HG03575 (cell line): ENCODE data around the gene DPPA2.

ENCODE experiments used
- ATAC-seq: cut with Tn5 transposase; IDR thresholded peaks from one replicate; pipeline ENCODE4 v1.9.1; 2021; ENCODE audit not compliant: unreplicated experiment, insufficient number of reproducible peaks, low FRiP score; ENCODE audit errors: extremely low read depth

DPPA2 gene

DNA sequence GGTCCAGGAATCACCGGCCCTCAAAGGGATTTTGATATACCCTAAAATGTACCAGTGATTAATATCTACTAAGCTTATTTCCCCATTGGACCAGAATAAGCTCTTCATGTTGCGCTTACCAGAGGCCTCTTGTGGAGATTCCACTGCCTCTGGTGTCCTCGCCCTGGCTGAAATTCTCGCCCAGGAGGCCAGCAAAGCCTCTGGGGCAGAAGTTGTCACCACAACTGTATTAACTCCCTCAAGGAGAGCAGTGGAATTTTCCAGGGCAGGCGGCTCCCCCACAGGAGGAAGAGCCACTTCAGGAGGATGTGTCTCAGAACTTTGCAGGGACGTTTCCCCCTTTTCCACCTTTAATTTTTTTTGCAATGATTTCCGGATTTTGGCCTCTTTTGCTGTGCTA is 14.1 kb upstream of the DPPA2 start:
- ATAC-seq: no peak

DNA sequence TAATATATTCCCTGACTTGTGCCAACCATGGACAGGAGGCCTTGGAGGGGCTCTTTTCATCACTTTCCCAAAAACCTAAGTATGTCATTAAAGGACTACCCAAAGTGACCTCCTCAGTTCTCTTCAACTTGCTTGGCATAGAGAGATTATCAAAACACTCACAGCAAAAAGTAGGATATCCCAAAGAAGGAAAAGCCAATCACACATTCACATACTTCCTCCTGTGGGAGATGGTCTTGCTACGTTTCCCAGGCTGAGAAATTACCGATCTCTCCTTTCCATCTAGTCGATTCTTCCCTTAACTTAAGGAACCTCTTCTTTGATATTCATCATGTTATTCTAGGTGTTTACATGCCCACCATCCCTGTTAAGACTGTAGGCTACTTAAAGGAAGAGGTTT is 11.9 kb upstream of the DPPA2 start:
- no peak for ATAC-seq

DNA sequence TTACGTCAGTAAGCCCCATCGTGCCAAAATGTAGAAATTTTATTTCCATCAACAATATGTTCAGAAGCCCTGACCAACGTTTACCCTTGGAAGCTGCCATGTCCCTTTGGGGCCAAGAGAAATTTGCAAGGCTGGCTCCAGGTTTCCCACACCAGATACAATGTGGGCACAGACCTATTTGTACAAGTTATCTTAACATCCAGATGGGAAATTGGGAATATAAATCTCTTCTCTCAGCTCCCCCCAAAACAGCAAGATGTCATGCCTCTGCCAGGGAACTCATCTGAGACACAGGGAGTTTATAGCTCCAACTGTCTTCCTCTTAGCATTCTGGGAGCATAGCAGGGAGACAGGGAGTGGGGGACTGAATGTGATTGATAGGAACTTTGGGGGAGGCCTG is 9.3 kb upstream of the DPPA2 start:
- no peak for ATAC-seq

DNA sequence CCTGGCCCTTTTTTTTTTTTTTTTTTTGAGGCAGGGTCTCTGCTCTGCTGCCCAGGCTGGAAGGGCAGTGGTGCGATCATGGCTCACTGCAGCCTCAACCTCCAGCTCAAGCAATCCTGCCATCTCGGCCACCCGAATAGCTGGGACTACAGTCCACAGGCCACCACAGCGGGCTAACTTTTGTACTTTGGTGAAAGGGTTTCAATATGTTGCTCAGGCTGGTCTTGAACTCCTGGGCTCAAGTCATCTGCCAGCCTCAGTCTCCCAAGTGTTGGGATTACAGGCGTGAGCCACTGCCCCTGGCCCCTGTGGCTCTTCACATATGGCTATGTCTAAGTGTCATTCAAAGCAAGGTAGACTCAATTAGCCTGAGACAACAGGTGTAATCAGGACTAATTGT is 8.8 kb upstream of the DPPA2 start:
- no peak for ATAC-seq

DNA sequence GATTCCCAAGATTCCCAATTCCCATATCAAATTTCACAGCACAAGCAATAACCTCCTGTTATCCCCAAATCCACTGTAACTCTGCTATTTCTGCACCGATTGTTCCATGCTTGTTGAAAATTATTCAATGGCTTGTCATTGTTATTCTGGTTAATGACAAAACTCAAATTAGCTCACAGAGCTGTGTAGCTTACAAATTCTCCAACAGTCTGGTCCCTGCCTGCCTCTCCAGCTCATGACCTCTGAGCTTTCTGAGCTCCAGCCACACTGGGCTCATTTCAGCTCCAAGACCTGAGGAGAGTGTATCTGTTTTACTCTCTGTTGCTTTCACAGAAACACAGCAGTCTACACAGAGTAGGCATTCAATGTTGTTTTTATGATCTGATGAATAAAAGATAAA is 3.3 kb downstream of the DPPA2 start:
- no peak for ATAC-seq

DNA sequence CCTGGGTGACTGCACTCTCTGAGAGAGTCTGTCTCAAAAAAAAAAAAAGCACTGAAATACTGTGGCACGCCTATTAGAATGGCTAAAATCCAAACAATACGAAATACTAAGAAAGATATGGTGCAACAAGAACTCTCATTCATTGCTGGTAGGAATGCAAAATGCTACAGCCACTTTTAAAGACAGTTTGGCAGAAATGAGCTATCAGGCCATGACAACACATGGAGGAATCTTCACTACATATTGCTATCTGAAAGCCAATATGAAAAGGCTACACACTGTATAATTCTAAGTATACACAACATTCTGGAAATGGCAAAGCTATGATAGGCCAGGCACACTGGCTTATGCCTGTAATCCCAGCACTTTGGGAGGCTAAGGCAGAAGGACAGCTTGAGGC is 18.8 kb downstream of the DPPA2 start:
- no peak for ATAC-seq

DNA sequence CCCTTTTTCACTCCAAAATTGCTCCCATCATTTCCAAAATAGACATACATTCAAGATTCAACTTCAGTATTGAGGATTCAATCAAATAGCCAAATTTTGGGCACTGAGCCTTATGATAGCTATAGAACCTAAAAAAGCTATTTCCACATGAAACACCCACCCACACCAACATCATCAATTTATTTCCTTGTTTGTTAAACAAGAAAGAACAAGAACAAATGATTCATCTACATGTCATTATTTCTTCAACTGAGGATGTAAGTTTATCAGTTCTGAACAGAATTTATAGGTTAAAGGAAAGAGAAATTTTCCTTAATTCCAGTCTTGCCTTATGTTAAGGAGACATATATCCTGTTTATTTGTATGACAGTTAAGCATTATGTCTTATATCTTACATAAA is 32.2 kb downstream of the DPPA2 start:
- ATAC-seq: no peak

DNA sequence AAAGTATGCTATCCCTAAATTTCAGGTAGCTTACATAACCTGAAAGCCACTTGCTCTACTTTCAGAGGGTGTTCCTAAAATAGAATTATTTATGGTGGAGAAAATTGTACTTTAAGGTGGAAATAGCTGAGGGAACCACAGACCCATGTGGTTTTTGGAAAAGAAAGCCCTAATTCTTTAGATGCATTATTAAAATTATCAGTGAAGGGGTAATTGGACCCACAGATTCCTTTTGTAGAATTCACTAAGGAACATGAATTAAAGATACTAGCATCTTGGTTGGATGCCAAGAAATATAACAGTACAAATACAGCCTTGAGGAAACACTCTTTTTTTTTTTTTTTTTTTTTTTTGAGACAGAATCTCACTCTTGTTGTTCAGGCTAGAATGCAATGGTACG is 37.8 kb downstream of the DPPA2 start:
- ATAC-seq: no peak

DNA sequence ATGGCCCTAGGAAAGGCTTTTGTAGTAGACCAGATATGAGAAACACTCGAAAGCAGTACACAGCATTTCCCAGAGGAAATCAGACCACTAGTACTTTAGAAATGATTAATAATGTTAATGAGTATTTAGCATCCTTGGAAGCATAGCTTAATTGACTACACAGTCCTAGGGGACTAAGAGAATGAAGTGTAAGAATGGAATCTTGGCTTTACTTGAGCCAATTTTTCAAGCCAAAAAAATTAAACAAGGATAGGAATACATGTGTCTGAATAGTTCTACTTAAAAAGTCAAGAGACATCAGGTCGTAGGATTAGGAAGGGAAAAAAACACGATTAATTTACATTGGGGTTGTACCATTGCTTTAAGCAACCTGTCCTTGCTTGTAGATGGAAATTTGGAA is 38.2 kb downstream of the DPPA2 start:
- ATAC-seq: no peak

DNA sequence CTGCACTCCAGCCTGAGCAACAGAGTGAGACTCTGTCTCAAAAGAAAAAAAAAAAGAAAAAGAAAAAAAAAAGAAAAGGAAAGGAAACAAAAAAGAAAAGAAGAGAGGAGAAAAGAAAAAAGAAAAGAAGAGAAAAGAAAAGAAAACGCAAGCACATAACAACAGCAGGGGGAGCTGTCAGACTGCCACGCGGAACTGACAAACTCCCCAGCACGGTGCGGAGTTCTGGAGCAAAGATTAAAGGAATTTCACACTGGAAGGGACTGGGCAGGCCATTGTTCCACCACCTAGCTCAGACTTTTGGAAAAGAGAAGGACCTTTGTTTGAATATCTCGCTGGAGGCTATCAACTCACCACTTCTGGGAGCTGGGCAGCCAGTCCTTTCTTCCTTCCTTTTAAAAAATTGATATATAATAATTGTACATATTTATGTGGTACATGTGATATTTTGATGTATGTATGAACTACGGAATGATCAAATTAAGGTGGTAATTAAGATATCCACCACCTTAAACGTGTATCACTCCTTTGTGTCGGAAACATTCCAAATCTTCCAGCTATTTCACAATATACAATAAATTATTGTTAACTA is 40.5 kb downstream of the DPPA2 start:
- ATAC-seq: no peak

DNA sequence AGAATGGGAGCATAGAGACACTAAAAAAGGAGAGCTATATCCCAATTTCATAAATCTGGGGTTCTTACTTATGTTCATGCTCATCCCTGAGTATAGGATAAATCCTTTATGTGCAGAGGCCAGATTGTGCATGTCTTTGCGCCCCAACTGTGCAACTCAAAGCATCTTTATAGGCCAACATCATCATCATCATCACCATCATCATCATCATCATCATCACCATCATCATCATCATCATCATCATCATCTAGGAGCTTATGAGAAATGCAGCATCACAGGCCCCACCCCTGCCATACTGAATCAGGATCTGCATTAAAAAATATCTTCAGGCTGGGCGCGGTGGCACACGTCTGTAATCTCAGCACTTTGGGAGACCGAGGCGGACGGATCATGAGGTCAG is 45.5 kb downstream of the DPPA2 start:
- ATAC-seq: no peak

DNA sequence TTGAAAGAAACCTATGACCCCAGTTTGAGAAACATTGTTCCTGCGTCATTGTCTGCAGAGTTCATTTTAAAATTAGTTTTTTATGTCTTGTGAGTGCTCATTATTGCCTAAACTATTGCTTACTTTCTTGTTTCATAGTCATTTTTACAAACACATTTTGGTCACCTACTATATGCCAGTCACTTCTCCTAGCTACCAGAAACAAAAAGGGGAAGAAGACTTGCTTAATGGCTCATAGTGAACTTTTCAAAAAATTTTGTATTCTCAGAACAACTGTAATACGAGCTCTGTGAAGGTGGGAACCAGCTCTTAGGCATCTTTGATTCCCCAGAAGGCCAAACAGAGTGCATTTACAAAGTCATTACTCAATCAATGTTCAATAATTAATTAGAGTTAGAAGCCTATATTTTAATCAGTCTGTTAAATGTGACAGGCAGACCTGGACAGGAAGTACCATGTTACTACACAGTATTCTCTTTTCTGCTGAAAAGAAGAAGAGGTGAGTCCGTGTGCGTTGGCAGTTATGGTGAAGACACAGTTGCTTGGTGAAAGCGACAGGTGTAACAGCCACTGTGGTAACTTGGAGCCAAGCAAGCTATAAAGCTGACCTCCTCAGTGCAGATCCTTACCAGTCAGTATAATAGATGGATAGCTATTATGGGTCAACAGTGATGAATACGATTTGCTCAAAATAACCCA is 46.6 kb downstream of the DPPA2 start:
- ATAC-seq: no peak

DNA sequence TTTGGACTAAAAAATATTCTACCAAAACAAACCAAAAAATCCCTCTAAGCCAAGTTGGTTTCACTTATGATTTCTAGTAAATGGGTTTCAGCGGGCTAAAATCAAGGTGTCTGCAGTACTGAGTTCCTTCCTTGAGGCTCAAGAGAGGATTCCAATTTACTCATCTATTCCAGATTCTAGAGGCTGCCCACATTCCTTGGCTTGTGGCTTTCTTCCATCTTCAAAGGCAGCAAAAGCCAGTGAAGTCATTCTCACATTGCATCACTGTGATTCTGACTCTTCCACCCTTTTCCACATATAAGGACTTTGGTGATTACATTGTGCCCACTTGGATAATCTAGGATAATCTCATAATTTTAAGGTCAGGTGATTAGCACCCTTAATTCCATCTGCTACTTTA is 48.1 kb downstream of the DPPA2 start:
- ATAC-seq: no peak

DNA sequence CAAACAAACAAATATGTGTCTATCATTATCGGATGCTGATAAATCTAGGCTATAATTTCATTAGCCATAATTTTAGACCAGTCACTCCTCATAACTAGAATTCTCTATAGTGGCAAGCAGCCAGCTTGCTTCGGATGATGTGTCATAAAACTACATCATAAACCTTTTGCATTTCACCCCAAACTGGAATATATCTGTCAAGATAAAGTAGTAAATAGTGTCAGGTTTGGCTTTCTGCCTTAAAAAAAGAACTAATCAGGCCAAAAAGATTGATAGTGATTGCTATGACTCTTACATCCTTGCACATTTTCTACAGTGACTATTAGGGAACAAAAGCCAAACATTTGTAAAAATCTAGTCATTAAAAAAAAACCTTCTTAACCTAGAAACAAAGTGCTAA is 51.0 kb downstream of the DPPA2 start:
- ATAC-seq: no peak

DNA sequence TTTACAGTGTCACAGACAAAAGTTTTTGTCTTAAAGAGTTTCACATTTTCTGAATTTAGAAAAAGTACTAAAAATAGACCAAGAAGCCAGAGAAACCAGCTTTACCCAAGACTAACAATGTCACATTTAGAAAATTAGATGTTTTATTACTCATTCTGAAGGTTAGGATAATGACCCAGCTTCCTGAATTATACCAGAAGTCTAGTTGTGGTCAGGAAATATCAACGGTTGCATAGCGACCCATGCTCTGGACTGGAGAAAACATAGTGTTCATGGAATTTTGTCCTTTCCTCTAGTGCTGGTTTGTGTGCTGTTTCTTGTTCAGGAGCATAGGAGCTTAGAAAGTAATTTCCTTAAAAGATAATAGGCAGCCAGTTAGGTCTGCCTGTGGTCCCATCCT is 59.0 kb downstream of the DPPA2 start:
- no peak for ATAC-seq

DNA sequence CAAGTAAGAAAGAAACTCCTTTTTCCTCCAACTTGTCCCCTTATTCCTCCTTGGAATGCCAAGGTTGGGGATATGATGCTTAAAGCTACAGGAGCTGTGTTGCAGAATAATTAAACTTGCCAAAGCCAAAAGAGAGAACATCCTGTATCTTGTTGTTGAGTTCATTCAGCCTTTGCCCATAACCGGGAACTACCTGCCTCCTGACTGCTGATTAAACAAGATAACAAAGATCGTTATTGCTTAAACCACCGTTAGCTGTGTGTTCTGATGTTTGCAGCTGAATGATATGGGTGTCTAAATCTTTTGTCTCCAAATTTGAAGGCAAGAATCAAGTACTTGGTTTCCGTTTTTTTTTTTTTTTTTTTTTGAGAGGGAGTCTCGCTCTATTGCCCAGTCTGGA is 61.5 kb downstream of the DPPA2 start:
- no peak for ATAC-seq

DNA sequence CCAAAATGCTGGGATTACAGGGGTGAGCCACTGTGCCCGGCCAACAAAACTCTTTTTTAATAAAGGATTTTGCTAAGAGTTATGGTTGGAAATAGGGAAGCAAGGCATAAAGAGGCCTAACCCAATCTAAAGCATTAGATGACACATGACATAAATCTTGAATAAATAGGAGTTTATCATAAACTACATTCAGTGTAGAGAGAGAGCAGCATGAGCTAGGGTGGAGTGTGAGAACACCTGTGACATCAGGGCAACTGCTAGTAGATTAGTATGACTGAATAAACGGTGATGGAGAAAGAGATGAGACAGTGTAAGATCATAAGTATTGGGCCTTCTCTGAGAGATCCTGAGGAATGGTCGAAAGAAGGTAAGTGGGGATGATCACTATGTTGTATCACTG is 63.7 kb downstream of the DPPA2 start:
- no peak for ATAC-seq
